Measurements from ENCODE around the gene LRRC9. TPM values are rescaled to one million over a fixed set of nuclear protein-coding genes. Genes with fewer than 3 reads are reported as not detected.
A peak's percentile ranks its signal among the peaks of the same experiment; 100 is the strongest.
"Not testable (repeated sequence)": the region's sequence is repeated elsewhere in the genome, so short reads cannot be mapped to it uniquely, and the experiment has no call there.

Gene LRRC9
- total and polyA plus RNA-seq, 2 donors from 2014 or later: not detected

DNA sequence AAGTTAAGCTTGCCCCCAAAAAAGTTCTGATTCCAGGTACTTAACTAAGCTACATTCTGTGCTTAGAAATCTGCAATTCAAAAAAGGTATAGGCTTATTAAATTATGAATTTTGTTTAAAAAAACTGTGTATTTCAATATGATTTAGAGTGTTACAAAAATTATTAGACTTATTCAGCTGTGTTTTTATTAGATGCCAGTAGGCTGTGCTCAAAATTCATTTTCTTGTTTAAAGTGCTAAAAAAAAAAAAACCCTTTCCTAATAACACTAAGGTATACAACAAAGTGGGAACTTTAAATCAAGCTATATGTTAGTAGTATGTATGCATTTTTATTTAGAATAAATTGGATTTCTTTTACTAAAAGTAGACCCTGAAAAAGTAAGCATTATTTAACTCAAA, 25.0 kb downstream of the LRRC9 start:
- H3K27ac ChIP-seq (ENCODE audit: low read depth in 2 of 2, low read length in 2 of 2): no peak overlapping the region
- H3K4me1 ChIP-seq (ENCODE audit: control insufficient read depth in 2 of 3, insufficient read depth in 2 of 3, low read depth in 1 of 3, low read length in 3 of 3): no peaks in the 10 kb centered on the region
- H3K4me3 ChIP-seq (ENCODE audit: low read length in 3 of 3): no peak overlapping the region
- H3K9ac ChIP-seq (ENCODE audit: low read length in 3 of 3): no peak overlapping the region
- intact Hi-C loops (cut with DNase I): no loop called here
- H3K9me3 ChIP-seq (ENCODE audit: control insufficient read depth in 2 of 3, insufficient read depth in 1 of 3, low read length in 3 of 3): no peaks in the 10 kb centered on the region
- no peak for DNase-seq
- no peaks in the 10 kb centered on the region for H3K36me3 ChIP-seq (ENCODE audit: control insufficient read depth in 2 of 3, insufficient read depth in 3 of 3, low read length in 3 of 3)
- TF ChIP-seq, protein P1, sequence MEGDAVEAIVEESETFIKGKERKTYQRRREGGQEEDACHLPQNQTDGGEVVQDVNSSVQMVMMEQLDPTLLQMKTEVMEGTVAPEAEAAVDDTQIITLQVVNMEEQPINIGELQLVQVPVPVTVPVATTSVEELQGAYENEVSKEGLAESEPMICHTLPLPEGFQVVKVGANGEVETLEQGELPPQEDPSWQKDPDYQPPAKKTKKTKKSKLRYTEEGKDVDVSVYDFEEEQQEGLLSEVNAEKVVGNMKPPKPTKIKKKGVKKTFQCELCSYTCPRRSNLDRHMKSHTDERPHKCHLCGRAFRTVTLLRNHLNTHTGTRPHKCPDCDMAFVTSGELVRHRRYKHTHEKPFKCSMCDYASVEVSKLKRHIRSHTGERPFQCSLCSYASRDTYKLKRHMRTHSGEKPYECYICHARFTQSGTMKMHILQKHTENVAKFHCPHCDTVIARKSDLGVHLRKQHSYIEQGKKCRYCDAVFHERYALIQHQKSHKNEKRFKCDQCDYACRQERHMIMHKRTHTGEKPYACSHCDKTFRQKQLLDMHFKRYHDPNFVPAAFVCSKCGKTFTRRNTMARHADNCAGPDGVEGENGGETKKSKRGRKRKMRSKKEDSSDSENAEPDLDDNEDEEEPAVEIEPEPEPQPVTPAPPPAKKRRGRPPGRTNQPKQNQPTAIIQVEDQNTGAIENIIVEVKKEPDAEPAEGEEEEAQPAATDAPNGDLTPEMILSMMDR (IDR thresholded peaks at IDR 0.05; ENCODE audit: borderline replicate concordance, extremely low read depth, insufficient read depth): no peak
- H3K27me3 ChIP-seq (ENCODE audit: control insufficient read depth, insufficient read depth, low read length): no peaks in the 10 kb centered on the region
- FAIRE-seq: no peak

DNA sequence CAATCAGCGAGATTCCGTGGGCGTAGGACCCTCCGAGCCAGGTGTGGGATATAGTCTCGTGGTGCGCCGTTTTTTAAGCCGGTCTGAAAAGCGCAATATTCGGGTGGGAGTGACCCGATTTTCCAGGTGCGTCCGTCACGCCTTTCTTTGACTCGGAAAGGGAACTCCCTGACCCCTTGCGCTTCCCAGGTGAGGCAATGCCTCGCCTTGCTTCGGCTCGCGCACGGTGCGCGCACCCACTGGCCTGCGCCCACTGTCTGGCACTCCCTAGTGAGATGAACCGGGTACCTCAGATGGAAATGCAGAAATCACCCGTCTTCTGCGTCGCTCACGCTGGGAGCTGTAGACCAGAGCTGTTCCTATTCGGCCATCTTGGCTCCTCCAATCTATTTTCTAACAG, 32.2 kb downstream of the LRRC9 start:
- FAIRE-seq; intact Hi-C loops (cut with DNase I): not testable (repeated sequence)

DNA sequence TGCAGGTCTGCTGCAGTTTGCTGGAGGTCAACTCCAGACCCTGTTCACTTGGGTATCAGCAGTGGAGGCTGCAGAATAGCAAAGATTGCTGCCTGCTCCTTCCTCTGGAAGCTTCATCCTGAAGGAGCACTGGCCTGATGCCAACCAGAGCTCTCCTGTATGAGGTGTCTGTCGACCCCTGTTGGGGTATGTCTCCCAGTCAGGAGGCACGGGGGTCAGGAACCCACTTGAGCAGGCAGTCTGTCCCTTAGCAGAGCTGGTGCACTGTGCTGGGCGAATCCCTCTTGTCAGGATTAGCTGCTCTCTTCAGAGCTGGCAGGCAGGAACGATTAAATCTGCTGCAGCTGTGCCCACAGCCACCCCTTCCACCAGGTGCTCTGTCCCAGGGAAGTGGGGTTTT, 37.9 kb downstream of the LRRC9 start:
- H3K9me3 ChIP-seq (ENCODE audit: control insufficient read depth in 2 of 3, insufficient read depth in 1 of 3, low read length in 3 of 3); H3K36me3 ChIP-seq (ENCODE audit: control insufficient read depth in 2 of 3, insufficient read depth in 3 of 3, low read length in 3 of 3); FAIRE-seq; H3K27ac ChIP-seq (ENCODE audit: low read depth in 2 of 2, low read length in 2 of 2); H3K27me3 ChIP-seq (ENCODE audit: control insufficient read depth, insufficient read depth, low read length); H3K4me1 ChIP-seq (ENCODE audit: control insufficient read depth in 2 of 3, insufficient read depth in 2 of 3, low read depth in 1 of 3, low read length in 3 of 3); intact Hi-C loops (cut with DNase I); H3K9ac ChIP-seq (ENCODE audit: low read length in 3 of 3); H3K4me3 ChIP-seq (ENCODE audit: low read length in 3 of 3): not testable (repeated sequence)
- peak in 1 of 5 donors; percentile 56 for DNase-seq

More for the DNA sequence above, 32.2 kb downstream of the LRRC9 start:
- H3K9ac ChIP-seq (ENCODE audit: low read length in 3 of 3); H3K36me3 ChIP-seq (ENCODE audit: control insufficient read depth in 2 of 3, insufficient read depth in 3 of 3, low read length in 3 of 3); H3K4me3 ChIP-seq (ENCODE audit: low read length in 3 of 3); H3K27ac ChIP-seq (ENCODE audit: low read depth in 2 of 2, low read length in 2 of 2); H3K4me1 ChIP-seq (ENCODE audit: control insufficient read depth in 2 of 3, insufficient read depth in 2 of 3, low read depth in 1 of 3, low read length in 3 of 3); H3K9me3 ChIP-seq (ENCODE audit: control insufficient read depth in 2 of 3, insufficient read depth in 1 of 3, low read length in 3 of 3); H3K27me3 ChIP-seq (ENCODE audit: control insufficient read depth, insufficient read depth, low read length); DNase-seq: not testable (repeated sequence)

DNA sequence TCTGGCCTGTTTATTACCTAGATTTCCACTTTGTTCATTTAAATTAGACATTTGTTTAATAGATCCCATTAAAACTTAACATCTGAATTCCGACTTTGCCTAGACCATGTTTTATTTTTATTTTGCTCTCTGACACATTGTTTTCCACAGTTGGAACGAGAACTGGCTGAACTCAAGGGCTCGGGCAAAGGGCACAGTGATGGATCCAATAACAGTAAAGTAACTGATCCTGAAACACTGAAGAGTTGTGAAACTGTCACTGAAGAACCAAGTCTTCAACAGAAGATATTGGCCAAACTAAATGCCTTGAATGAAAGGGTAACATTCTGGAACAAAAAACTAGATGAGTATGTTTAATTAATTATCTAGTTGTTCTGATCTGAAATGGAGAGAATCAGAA, 39.7 kb downstream of the LRRC9 start:
- no peaks in the 10 kb centered on the region for H3K4me1 ChIP-seq (ENCODE audit: control insufficient read depth in 2 of 3, insufficient read depth in 2 of 3, low read depth in 1 of 3, low read length in 3 of 3)
- no peaks in the 10 kb centered on the region for H3K9me3 ChIP-seq (ENCODE audit: control insufficient read depth in 2 of 3, insufficient read depth in 1 of 3, low read length in 3 of 3)
- no peak overlapping the region for H3K9ac ChIP-seq (ENCODE audit: low read length in 3 of 3)
- DNase-seq (peak in 2 of 5 donors; percentile 57 to 69), FAIRE-seq (no peak)
- TF ChIP-seq, protein P1 (IDR thresholded peaks at IDR 0.05; ENCODE audit: borderline replicate concordance, extremely low read depth, insufficient read depth): no peak
- H3K36me3 ChIP-seq (ENCODE audit: control insufficient read depth in 2 of 3, insufficient read depth in 3 of 3, low read length in 3 of 3): no peaks in the 10 kb centered on the region
- no peak overlapping the region for H3K27ac ChIP-seq (ENCODE audit: low read depth in 2 of 2, low read length in 2 of 2)
- intact Hi-C loops (cut with DNase I): loop anchor here (10.0 kb wide), 1 partner anchor 235 kb away; no protein-coding TSS in a partner anchor
- no peaks in the 10 kb centered on the region for H3K27me3 ChIP-seq (ENCODE audit: control insufficient read depth, insufficient read depth, low read length)
- no peak overlapping the region for H3K4me3 ChIP-seq (ENCODE audit: low read length in 3 of 3)
